ENCODE measurements around the gene BOLA3.

The BOLA3 gene

DNA sequence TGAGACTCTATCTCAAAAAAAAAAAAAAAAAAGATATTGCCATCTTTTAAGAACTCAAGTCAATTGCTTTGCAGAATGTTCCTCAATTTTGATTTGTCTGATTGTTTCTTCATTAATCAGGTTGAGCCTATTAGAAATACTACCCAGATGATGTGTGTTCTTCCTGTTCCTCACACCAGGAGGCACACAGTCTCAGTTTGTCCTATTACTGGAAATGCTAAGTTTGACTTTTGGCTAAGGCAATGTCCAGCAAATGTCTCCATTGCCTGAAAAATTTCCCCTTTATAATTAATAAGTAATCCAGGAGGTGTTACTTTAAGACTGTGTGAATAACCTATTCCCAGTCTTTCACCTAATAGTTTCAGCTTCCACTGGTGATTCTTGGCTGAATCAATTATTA lies 28.4 kb downstream of the BOLA3 start:
- DNase-seq (ENCODE audit: low read depth): no peak
- TF ChIP-seq, protein P1, sequence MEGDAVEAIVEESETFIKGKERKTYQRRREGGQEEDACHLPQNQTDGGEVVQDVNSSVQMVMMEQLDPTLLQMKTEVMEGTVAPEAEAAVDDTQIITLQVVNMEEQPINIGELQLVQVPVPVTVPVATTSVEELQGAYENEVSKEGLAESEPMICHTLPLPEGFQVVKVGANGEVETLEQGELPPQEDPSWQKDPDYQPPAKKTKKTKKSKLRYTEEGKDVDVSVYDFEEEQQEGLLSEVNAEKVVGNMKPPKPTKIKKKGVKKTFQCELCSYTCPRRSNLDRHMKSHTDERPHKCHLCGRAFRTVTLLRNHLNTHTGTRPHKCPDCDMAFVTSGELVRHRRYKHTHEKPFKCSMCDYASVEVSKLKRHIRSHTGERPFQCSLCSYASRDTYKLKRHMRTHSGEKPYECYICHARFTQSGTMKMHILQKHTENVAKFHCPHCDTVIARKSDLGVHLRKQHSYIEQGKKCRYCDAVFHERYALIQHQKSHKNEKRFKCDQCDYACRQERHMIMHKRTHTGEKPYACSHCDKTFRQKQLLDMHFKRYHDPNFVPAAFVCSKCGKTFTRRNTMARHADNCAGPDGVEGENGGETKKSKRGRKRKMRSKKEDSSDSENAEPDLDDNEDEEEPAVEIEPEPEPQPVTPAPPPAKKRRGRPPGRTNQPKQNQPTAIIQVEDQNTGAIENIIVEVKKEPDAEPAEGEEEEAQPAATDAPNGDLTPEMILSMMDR (IDR thresholded peaks at IDR 0.05; ENCODE audit: control insufficient read depth, insufficient read depth, low read depth, low read length, missing control alignments): no peak
- H3K4me3 ChIP-seq (ENCODE audit: control insufficient read depth, low read depth, low read length): no peak overlapping the region

- DNase-seq (ENCODE audit: low read depth): no peak
- no peak overlapping the region for H3K4me3 ChIP-seq (ENCODE audit: control insufficient read depth, low read depth, low read length)
- TF ChIP-seq, protein P1 (IDR thresholded peaks at IDR 0.05; ENCODE audit: control insufficient read depth, insufficient read depth, low read depth, low read length, missing control alignments): no peak
These were observed 36.3 kb downstream of the BOLA3 start for GRCh38 chr2:74111380-74111779.

DNA sequence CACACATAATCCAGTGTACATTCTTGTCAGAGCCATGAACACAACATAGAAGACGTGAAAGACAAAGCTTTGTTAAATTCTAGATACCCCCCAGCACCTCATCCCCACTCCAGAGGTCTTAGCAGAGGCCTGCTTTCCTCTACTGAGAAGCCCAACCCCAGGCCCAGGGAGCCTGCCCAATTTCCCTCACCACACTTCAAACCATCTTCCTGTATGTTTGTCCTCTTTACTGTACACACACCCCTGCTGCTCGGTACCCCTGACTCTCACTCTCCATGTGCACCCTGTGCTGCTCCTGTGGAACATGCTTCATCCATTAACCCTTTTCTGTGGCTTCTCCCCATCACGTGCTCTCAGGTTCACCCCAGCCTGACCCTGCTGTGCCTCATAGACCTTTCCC lies 37.2 kb downstream of the BOLA3 start:
- no peak overlapping the region for H3K4me3 ChIP-seq (ENCODE audit: control insufficient read depth, low read depth, low read length)
- TF ChIP-seq, protein P1 (IDR thresholded peaks at IDR 0.05; ENCODE audit: control insufficient read depth, insufficient read depth, low read depth, low read length, missing control alignments): no peak
- DNase-seq (ENCODE audit: low read depth): no peak

- TF ChIP-seq, protein P1 (IDR thresholded peaks at IDR 0.05; ENCODE audit: control insufficient read depth, insufficient read depth, low read depth, low read length, missing control alignments): no peak
These were observed 38.2 kb downstream of the BOLA3 start for GRCh38 chr2:74109551-74109950.

DNA sequence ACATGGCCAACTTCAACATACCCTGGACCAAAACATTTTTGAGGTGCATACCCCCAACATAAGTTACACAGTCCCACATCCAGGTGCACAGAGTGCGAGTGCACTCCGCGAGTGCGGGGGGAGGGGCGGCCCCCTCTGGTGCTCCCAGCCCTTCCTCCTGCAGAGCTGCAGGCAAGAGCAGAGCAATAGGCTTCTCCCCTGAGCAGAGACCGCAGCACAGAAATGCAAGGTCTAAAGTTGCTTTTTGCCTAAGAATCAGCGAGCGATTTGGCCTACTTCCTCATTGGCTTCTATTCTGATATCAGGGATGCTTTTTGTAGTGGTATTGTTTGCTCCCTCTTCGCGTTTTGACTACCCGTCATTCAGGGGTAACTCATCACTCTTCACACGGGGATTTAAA lies 40.6 kb downstream of the BOLA3 start:
- no peak overlapping the region for H3K4me3 ChIP-seq (ENCODE audit: control insufficient read depth, low read depth, low read length)
- TF ChIP-seq, protein P1 (IDR thresholded peaks at IDR 0.05; ENCODE audit: control insufficient read depth, insufficient read depth, low read depth, low read length, missing control alignments): no peak
- DNase-seq (ENCODE audit: low read depth): no peak

More at GRCh38 chr2:74109551-74109950, 38.2 kb downstream of the BOLA3 start:
- H3K4me3 ChIP-seq (ENCODE audit: control insufficient read depth, low read depth, low read length): no peak overlapping the region
- DNase-seq (ENCODE audit: low read depth): no peak

GRCh38 chr2:74105413-74105812 lies 42.3 kb downstream of the BOLA3 start:
- no peak overlapping the region for H3K4me3 ChIP-seq (ENCODE audit: control insufficient read depth, low read depth, low read length)
- TF ChIP-seq, protein P1 (IDR thresholded peaks at IDR 0.05; ENCODE audit: control insufficient read depth, insufficient read depth, low read depth, low read length, missing control alignments): no peak
- no peak for DNase-seq (ENCODE audit: low read depth)

- TF ChIP-seq, protein P1 (IDR thresholded peaks at IDR 0.05; ENCODE audit: control insufficient read depth, insufficient read depth, low read depth, low read length, missing control alignments): no peak
- no peak overlapping the region for H3K4me3 ChIP-seq (ENCODE audit: control insufficient read depth, low read depth, low read length)
- no peak for DNase-seq (ENCODE audit: low read depth)
These were observed 42.9 kb downstream of the BOLA3 start for GRCh38 chr2:74104839-74105238.
